EH (cell line): Measurements from ENCODE around the gene STAB2.
A peak's percentile ranks its signal among the peaks of the same experiment; 100 is the strongest.

Experiments used
- DNase-seq: peaks from one replicate; pipeline ENCODE4 v3.0.0-alpha.2; 2015; ENCODE audit warnings: low read depth

STAB2 gene, protein sequence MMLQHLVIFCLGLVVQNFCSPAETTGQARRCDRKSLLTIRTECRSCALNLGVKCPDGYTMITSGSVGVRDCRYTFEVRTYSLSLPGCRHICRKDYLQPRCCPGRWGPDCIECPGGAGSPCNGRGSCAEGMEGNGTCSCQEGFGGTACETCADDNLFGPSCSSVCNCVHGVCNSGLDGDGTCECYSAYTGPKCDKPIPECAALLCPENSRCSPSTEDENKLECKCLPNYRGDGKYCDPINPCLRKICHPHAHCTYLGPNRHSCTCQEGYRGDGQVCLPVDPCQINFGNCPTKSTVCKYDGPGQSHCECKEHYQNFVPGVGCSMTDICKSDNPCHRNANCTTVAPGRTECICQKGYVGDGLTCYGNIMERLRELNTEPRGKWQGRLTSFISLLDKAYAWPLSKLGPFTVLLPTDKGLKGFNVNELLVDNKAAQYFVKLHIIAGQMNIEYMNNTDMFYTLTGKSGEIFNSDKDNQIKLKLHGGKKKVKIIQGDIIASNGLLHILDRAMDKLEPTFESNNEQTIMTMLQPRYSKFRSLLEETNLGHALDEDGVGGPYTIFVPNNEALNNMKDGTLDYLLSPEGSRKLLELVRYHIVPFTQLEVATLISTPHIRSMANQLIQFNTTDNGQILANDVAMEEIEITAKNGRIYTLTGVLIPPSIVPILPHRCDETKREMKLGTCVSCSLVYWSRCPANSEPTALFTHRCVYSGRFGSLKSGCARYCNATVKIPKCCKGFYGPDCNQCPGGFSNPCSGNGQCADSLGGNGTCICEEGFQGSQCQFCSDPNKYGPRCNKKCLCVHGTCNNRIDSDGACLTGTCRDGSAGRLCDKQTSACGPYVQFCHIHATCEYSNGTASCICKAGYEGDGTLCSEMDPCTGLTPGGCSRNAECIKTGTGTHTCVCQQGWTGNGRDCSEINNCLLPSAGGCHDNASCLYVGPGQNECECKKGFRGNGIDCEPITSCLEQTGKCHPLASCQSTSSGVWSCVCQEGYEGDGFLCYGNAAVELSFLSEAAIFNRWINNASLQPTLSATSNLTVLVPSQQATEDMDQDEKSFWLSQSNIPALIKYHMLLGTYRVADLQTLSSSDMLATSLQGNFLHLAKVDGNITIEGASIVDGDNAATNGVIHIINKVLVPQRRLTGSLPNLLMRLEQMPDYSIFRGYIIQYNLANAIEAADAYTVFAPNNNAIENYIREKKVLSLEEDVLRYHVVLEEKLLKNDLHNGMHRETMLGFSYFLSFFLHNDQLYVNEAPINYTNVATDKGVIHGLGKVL (N-terminal part only)

DNA sequence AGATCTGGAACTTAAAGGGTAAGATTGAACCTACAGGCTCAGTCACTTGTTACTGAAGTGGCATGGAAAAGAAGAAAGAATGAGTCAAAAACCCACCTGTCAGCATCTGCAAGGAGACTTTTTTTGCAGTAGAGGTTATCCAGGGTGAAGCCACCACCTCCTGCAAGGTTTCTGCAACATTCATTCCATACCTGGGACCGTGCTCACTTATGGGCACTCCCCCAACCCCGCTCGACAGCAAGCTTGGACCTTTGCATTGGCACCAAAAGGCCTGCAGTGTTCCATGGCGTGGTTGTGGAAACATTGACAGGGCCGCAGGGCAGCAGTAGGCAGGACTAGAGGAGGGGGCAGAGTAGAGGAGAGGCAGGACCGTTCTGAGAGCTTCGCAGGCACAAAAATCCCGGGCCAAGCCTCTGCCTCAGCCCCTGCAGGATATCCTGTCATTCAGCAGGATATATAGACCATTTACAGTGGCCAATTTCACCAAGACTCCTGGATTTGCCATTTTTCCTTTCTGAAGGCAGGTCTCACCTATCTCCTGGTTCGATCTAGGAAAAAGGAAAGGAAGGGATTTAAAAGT, at the start of gene STAB2:
Gene STAB2, plus strand, starts transcription at position 483 of the 580 bp plus-strand sequence. CDS start 204 bp downstream, outside the sequence.
- no peak for DNase-seq

DNA sequence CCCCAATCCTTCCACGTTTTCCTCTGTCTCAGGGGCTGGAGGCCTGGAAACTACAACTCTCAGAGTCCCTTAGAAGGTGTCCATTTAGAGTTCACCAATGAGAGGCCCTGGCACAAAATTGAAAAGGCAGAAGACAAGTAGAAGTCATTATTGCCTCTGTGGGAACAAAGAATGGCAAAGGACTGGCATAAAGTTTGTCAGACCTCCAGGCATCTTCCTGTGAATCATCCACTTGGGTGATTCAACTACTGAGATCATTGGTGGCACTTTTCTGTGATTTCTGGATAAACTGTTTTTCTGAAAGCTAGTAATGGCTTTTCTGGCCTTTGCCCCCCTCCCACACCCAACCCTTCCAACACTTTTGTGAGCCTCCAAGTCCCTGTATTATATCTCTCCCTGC, 48.7 kb upstream of the STAB2 start:
- peak; percentile 23 for DNase-seq

DNA sequence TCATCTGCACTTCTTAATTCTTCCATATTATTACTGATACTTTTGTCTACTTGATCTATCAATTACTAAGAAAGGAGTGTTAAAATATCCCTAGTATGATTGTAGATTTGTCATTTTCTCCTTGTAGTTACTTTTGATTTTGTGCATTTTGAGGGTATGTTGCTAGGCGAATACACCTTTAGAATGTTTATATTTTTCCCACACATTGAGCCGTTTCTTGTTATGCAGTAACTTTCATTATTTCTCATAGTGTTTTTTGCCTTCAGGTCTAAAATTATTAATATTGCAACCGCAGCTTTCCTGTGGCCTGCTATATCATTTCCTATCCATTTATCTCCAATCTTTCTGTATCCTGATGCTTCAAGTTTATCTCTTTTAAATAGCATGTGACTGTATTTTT, 46.8 kb upstream of the STAB2 start:
- no peak for DNase-seq

DNA sequence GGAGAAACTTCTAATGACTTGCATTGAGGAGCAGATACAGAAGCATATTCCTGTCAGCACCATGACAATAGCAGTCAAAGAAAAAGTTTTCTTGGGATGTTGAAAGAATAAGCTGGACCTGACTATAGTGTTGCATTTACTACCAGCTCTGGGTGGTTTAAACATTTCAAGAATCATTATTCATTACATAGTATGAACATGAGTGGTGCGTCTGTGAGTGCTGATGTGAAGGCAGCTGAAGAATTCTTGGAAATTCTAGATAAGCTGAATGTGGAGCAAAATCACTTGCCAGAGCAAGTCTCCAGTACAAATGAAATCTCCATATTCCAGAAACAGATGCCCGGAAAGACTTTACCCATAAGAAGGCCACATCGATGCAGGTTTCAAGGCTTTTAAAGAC, 45.0 kb upstream of the STAB2 start:
- no peak for DNase-seq

DNA sequence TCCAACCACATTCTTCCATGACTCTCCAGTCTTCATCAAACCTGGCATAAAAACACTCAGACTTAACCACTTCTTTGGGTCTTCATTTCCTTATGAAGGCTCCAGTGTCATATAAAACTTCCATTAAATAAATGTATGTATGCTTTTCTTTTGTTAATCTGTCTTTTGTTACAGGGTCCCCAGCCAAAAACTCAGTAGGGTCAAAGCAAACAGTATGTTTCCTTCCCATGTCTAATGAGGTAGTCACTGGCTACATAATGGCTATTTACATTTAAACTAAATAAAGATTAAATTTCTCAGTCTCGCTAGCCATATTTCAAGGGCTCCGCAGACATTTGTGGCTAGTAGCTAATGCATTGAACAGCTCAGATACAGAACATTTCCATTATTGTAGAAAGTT, 40.1 kb upstream of the STAB2 start:
- DNase-seq: no peak

DNA sequence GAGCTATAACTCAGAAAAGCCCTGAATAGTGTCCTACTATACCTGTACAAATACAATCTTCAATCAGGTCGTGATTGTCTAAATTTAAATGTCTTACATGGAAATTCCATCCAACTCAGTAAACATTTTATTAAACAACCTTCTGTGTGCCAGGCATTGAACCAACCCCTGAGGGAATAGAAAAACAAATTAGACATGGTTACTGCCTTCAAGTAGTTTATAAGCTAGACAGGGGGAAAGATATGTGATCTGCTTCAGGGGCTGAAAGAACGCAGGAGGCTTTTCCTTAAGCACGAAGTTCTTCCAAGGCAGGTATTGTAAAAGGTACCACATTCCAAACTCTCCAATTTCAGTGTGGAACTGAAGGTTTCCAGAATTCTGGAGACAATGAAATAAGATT, 39.7 kb upstream of the STAB2 start:
- no peak for DNase-seq

DNA sequence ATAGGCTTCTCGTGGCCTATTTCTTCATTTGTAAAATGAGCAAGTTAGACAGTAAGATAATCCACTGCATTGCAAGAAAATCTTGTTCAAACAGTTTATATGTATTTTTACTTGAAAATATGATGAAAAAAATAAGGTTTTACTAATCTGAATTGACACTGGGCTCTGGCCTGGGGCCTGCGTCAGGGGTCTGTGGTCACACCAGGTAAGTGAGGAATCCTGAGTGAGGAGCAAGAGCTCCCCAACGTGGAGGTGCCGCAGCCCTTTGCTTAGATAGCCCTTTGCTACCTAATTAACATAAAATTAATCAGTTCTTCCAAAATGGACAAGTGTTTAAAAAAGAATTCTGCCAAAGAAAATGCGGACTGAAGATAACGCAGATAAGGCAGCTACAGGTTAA, 39.1 kb upstream of the STAB2 start:
- DNase-seq: no peak

DNA sequence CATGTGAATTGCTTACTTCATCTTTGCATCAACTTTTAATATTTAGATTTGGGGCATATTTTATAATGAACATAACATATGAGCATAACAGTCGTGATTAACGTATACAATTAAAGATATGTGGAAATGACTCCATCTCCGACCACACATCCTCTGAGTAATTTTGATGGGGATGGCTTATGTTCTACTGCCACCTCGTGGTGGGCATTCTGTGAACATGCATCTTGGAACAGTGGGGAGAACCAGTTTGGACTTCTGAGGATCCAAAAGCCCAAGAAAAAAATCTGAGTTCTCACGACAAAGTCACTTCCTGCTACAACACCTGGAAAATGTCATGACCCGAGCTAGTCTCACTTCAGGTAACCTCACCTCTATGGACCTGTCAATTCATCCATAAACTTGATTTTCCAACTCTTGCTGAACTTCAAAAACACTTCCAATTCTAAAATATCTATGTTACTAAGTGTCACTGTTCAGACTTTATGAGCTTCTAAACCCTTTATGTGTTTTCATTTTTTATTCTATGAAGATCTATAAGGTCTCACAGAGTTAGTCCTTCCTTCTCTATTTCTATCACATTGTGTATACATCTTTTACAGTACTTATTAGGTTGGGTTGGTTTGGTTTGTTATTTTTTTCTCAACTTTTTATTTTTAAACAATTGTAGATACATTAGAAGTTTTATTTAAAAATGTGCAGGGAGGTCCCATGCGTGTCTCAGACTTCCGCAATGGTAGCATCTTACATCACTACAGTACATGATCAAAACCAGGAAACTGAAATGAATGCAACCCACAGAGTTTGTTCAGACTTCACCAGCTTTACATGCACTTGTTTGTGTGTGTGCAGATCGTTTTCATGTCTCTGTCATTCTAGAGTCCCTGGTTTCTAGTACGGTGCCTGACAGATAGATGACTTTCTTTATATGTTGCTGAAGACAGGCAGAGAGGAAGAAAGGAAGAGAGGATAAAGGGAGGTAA, 38.2 kb upstream of the STAB2 start:
- DNase-seq: peak; percentile 76

DNA sequence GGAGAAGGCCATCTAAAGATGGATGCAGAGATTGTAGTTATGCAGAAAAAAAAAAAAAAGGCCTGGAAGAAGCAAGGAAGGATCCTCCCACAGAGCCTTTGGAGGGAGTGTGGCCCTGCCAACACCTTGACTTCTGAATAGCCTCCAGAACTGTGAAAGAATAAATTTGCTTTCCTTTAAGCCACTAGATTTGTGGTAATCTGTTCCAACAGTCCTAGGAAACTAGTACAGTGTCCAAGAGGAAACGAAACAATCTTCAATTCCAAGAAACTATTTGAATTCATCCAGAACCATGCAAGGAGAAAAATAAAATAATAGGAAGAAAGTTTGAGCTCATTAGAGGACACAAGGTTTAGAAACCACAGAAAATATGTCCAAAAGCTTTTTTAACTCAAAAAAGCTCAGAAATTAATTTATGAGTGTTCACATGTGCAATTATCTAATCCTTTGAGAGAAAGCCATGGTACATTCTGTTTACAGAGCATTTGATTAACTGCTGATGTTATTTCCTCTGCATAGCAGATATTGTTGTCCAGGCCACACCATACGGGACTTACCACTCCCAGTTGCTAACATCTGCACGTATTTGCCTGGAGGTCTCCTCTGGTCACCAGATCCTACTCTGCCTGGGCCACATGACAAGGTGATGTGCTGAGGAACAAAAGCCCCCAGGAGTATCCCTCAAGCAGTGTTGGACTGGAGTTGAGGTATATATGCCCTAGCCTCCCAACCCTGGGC, 30.0 kb upstream of the STAB2 start:
- DNase-seq: no peak

DNA sequence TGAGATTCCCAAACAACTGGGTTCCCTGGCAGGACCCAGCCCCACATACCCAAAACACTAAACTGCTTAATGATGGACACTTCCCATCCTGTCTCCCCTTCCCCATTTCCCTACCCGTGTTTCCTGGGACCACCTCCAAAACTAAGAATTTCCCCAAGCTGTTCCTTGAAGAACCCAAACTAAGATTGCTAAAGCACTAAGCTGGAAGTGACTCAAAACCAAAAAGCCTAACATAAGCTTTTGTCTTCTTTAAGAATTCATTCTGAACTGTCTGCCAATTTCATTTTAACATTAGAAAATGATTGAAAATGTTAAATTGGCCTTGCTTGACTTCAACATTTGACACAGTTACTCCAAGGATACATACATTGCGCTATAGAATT, 29.5 kb upstream of the STAB2 start:
- DNase-seq: no peak

DNA sequence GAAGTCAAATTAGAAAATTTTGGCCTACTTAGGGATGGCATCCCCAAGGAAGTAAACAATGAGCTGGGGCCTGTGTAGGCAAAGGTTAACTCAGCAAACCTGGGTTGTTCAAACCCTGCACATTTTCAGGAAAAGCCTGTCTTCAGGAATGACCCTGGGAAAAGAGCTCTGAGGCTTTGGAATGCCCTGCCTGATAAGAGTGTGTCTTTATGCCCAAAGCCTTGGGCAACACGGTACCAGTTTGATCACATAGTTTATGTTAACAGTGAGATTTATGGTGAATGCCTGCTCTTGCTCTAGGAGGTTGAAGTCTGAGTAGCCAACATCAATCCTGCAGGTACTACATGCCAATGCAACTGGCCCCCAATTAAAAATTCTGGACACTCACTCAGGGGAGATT, 28.2 kb upstream of the STAB2 start:
- DNase-seq: no peak

DNA sequence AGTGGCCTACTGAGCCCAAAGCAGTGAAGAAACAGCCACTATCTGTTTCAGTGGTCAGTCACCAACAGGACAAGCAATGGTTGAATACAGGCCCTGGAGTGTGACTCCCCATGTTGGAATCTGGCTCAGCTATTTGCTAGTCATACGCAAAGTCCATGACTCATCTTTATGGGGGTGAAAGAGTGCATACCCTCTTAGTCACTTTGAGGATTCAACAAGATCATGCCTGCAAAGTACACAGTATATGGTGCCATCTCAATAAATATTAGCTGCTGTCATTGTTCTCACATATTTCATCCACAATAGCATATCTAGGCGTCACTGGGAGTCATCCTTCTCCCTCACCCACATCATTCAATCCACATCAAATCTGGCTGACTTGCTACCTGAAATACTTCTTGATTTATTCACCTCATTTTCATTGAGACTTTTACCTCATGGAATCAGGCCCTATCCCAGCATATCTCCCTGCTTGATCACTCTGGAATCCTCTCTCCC, 26.4 kb upstream of the STAB2 start:
- DNase-seq: peak; percentile 99

DNA sequence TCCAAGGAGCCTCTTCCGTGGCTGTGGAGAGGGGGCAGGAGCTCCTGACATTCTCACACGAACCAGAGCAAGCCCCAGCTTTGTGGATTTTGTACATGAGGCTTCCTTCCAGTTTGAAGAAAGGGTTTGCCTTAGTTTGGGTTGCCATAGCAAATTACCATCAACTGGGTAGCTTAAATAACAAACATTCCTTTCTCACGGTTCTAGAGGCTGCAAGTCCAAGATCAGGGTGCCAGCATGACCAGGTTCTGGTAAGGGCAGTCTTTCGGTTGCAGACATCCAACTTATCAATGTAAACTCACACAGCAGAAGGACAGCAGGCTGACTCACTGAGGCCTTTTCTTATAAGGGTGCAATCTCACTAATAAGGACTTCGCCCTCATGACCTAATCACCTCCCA, 25.9 kb upstream of the STAB2 start:
- peak; percentile 69 for DNase-seq

DNA sequence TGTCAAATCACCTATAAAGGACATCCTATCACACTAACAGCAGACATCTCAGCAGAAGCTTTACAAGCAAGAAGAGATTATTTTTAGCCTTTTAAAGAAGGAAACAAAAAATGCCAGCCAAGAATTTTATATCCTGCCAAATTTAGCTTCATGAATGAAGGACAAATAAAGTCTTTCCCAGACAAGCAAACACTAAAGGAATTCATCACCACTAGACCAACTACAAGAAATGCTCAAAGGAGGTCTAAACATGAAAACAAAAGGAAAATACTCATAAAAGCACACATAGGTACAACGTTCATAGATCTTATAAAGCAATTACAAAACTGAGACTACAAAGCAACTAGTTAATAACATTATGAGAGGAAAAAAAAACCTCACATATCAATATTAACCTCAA, 20.7 kb upstream of the STAB2 start:
- DNase-seq: no peak

DNA sequence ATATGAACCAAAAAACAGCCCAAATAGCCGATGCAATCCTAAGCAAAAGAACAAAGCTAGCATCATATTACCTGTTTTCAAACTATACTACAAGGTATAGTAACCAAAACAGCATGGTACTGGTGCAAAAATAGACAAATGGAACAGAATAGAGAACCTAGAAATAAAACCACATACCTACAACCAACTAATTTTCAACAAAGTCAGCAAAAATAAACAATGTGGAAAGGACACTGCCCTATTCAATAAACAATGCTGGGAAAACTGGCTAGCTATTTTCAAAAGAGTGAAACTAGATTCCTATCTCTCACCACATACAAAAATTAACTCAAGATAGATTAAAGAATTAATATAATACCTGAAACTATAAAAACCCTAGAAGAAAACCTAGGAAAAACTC, 17.8 kb upstream of the STAB2 start:
- DNase-seq: no peak

DNA sequence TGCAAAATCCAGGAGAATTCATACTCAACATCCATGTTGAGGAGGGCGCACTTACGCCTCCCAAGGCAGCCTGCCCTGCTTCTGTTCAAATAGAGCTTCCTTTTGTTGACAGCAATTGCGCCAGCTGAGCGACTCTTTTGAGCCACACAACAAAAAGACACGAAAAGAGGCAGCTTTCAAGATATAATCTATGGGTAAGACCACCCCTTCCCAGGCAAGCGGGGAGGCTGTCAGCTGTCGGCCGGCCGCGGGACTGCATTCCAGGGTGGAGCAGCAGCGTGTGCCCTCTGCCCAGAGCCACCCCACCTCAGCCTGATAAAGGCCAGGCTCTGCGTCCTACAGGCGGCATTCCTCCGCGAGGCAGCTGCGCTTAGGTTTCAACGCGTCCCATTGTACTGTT, 15.8 kb upstream of the STAB2 start:
- DNase-seq: no peak

DNA sequence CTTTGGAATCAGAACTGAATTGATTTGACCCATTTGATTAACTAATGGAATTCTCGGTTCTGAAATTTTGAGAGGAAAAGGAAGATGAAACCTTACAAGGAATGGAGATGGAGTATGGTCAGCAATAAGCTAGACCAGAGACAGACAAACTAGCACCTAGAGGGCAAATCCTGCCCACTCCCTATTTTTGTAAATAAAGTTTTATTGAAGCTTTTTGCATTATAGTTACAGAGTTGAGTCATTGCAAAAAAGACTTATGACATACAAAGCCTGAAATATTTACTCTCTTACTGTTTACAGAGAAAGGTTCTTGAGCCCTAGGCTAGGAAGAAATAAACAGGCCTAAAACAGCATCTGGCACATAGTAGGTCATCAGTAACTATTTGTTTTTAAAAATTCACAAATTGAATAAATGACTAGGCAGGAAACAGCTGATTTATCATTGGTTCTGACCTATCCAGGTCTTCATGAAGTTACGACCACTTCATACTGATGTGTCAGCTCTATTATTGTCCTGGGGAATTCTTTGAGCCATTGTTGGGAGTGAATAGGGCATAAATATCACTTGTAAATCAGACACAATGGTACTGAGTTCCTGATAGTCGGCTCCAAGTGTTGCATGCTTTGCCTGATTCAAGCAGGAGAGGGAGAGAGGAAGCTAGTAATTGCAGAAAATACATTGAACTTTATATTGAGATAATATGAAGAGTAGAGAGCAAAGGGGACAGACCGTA, 14.6 kb upstream of the STAB2 start:
- DNase-seq: no peak

DNA sequence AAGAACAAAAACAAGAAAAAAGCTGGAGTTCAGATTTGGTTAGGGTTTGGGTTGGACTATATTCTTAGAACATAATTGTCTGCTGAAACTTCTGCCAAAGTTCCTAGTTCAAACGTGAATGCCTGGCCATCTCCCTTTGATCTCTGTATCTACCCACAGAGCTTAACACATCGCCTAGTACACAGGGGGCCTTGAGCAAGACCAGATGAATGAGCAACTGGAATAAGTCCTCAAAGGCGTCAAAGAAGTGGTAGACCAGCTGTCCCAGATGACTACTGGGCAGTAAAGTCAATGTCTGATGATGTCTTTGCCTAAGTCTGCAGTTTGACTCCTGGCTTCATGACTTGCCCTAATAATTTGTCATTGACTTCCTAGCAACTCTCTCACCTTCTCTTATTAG, 13.9 kb upstream of the STAB2 start:
- DNase-seq: no peak

DNA sequence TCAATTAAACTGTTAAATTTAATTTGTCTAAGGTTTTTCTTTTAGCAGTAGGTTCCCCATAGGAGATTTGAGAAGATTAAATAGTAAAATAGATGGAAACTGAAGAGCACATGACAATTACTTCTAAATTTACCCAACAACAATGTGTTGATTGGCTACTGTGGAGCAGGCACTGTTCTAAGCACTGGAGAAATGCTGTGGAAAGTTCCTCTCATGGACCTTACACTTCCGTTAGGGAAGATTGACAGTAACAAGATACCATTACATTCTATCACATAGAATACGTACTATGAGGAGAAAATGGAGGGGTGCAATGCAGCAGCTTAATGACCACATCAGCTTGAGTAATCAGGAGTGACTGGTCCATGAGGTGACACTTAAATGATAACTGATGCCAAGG, 8.1 kb upstream of the STAB2 start:
- no peak for DNase-seq
